Activated T-cell treated with anti-CD3 and anti-CD28 coated beads, Interleukin-2, amount 50 U/mL, for 72 hours (primary cell): ENCODE data around the gene UBR1. TPM values are rescaled to one million over a fixed set of nuclear protein-coding genes. Genes with fewer than 3 reads are reported as not detected.
A peak's percentile ranks its signal among the peaks of the same experiment; 100 is the strongest.

Experiments used
- ATAC-seq, 2 donors: fragments of 150-1000 bp; cut with Tn5 transposase; replicated peaks in 1 of 2; 2 replicates each; pipeline ENCODE4 v1.10.0; 2021; ENCODE audit warnings: moderate library complexity in 2 of 2, mild to moderate bottlenecking in 1 of 2
- DNase-seq, 2 donors: peaks; one replicate each; pipeline ENCODE4 v3.0.0; 2021 to 2022; ENCODE audit warnings: mixed read lengths in 1 of 2
- H3K27ac Mint-ChIP-seq: one replicate; pipeline ENCODE4 v1.8.0; 2022; ENCODE audit warnings: mild to moderate bottlenecking, moderate library complexity, mixed read lengths
- H3K27me3 Mint-ChIP-seq: one replicate; pipeline ENCODE4 v1.8.0; 2022; ENCODE audit warnings: low read depth, mixed read lengths
- H3K36me3 Mint-ChIP-seq, 2 donors: one replicate each; pipeline ENCODE4 v1.8.0; 2022; ENCODE audit warnings: mixed read lengths in 2 of 2, mild to moderate bottlenecking in 1 of 2; ENCODE audit not compliant: insufficient read depth in 2 of 2
- H3K4me1 Mint-ChIP-seq: one replicate; pipeline ENCODE4 v1.8.0; 2022; ENCODE audit warnings: low read depth, mixed read lengths
- H3K4me3 Mint-ChIP-seq, 2 donors: one replicate each; pipeline ENCODE4 v1.8.0; 2022; ENCODE audit warnings: mild to moderate bottlenecking in 2 of 2, mixed read lengths in 2 of 2, moderate library complexity in 2 of 2
- H3K9me3 Mint-ChIP-seq, 2 donors: one replicate each; pipeline ENCODE4 v1.8.0; 2022; ENCODE audit warnings: mixed read lengths in 2 of 2
- total RNA-seq, 2 donors: library from RNA; stranded (reverse); gene quantifications; one replicate each; pipeline ENCODE4 v1.2.3, GENCODE V29; 2022

Gene UBR1
- total RNA-seq, 2 donors from 2014 or later = 33.1 to 37.5 TPM

GRCh38 chr15:43102187-43102586 lies 3.7 kb downstream of the UBR1 start:
- Mint-ChIP-seq H3K27ac (no peak overlapping the region), H3K27me3 (no peaks in the 10 kb centered on the region), H3K9me3 (no peaks in the 10 kb centered on the region), H3K4me1 (peaks cover 76% of the 10 kb centered on the region), H3K4me3 (no peak overlapping the region), H3K36me3 (peaks cover 20 to 29% of the 10 kb centered on the region in 2 donors)
- DNase-seq = no peak
- ATAC-seq = no peak

DNA sequence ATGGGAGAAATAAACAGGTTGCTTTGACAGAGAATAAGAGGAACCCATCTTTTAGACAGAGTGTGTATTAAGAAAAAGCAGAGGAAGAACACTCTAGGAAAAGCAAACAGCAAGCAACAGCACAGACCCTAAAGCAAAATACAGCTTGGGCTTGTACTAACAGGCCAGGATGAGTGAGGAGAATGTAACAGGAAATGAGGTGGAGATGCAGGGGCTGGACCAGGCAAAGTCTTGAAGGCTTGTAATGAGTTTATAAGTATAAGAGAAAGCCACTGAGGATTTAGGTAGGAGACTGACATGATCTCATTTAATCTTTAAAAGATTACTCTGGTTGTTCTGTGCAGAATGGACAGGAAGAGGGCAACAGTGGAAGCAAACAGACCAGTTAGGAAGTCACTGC lies 4.9 kb downstream of the UBR1 start:
- Mint-ChIP-seq H3K4me1 (peaks cover 79% of the 10 kb centered on the region), H3K4me3 (no peak overlapping the region), H3K36me3 (peaks cover 20 to 32% of the 10 kb centered on the region in 2 donors), H3K27ac (peak overlapping the region; percentile 17), H3K9me3 (no peaks in the 10 kb centered on the region), H3K27me3 (no peaks in the 10 kb centered on the region)
- ATAC-seq = no peak
- DNase-seq = no peak

DNA sequence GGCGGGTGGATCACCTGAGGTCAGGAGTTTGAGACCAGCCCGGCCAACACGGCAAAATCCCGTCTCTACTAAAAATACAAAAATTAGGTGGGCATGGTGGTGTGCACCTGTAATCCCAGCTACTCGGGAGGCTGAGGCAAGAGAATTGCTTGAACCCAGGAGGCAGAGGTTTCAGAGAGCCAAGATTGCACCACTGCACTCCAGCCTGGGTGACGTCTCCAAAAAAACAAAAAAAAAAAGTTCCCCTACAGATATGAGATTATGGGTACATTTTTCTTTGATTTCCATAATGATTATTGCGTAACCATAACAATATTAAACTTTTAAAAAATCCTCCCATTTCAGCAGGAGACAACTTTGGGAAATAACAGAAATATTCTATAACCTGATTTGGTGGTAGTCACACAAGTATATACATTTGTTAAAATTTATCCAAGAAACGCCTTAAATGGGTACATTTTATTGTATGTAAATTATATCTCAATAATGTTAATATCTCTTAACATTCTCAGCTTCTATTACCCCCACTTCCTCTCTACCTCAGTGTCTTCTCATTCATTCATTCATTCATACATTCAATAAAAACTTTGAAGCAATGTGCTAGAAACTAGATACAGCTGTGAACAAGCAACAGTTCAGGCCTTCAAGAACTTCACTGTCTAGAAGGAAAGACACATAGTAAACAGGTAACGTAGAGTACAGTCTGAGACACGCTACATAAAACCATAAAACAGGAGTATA lies 6.6 kb downstream of the UBR1 start:
- DNase-seq = no peak
- peaks cover 14 to 31% of the 10 kb centered on the region in 2 donors for H3K36me3 Mint-ChIP-seq
- H3K9me3 Mint-ChIP-seq = no peaks in the 10 kb centered on the region
- ATAC-seq = no peak
- peaks cover 84% of the 10 kb centered on the region for H3K4me1 Mint-ChIP-seq
- no peak overlapping the region for H3K4me3 Mint-ChIP-seq
- H3K27ac Mint-ChIP-seq = peak overlapping the region; percentile 10
- H3K27me3 Mint-ChIP-seq = no peaks in the 10 kb centered on the region

- peaks cover 67% of the 10 kb centered on the region for H3K4me1 Mint-ChIP-seq
- H3K36me3 Mint-ChIP-seq = peaks cover 9 to 23% of the 10 kb centered on the region in 2 donors
- no peak overlapping the region for H3K4me3 Mint-ChIP-seq
- no peaks in the 10 kb centered on the region for H3K9me3 Mint-ChIP-seq
- no peak for ATAC-seq
- H3K27me3 Mint-ChIP-seq = no peaks in the 10 kb centered on the region
- no peak for DNase-seq
- peak overlapping the region; percentile 9 for H3K27ac Mint-ChIP-seq
Observed at GRCh38 chr15:43096411-43096810, 9.4 kb downstream of the UBR1 start.

- peak; percentile 52 to 69 for ATAC-seq
Observed at GRCh38 chr15:43095708-43096347, 10.0 kb downstream of the UBR1 start.

DNA sequence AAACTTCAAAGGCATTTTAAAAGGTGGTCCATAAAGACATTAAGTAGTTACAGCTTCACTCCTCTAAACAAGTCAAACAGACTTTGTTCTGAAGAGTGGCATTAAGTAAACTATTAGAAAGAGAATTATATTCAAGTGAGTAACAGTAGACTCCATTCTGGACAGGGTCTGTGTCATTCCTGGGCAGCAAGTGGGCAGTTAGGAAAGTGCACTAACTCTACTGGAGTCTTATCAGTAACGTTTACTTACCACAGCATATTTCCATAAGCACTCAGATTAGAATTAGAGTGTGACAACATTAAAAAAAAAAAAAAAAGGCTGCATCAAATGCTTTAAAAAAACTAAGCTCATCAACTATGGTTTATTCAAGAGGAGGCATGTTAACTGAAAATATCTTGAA lies 10.6 kb downstream of the UBR1 start:
- ATAC-seq = no peak
- Mint-ChIP-seq H3K36me3 (peaks cover 5 to 14% of the 10 kb centered on the region in 2 donors), H3K27me3 (no peaks in the 10 kb centered on the region), H3K4me3 (no peak overlapping the region), H3K27ac (no peak overlapping the region), H3K4me1 (peaks cover 56% of the 10 kb centered on the region), H3K9me3 (no peaks in the 10 kb centered on the region)
- no peak for DNase-seq

More at GRCh38 chr15:43095708-43096347, 10.0 kb downstream of the UBR1 start:
- Mint-ChIP-seq H3K4me1 (peaks cover 61% of the 10 kb centered on the region), H3K9me3 (no peaks in the 10 kb centered on the region), H3K4me3 (no peak overlapping the region), H3K27me3 (no peaks in the 10 kb centered on the region), H3K36me3 (peaks cover 6 to 18% of the 10 kb centered on the region in 2 donors), H3K27ac (peak overlapping the region; percentile 14)
- no peak for DNase-seq

DNA sequence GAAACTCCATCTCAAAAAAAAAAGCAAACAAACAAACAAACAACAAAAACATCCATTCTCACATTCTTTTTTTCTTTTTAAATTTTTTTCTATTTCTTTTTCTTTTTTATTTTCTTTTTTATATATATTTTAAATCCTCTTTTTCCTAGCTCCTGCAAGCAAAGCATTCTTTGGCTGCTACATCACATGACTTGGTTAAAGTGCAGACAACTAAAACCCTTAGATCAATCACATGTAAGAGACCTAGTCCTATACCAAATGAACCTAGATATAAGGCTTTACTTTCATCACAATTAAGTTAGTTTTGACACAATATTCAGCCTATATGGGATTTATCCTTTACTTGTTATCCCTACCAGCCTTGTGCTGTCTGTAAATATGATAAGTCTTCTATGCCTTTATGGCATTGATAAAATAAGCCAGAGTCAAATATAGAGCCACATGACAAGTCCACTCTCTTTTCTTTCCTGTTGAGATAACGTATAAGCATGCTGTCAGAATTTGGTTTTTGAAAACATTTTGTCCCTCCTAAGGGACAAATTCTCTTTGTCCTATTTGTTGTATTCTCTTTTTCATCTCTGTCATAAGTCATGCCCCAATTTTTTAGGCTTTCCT lies 11.3 kb downstream of the UBR1 start:
- DNase-seq (no peak), ATAC-seq (no peak)
- peaks cover 48% of the 10 kb centered on the region for H3K4me1 Mint-ChIP-seq
- no peaks in the 10 kb centered on the region for H3K27me3 Mint-ChIP-seq
- H3K9me3 Mint-ChIP-seq = no peaks in the 10 kb centered on the region
- peaks cover 2 to 14% of the 10 kb centered on the region in 2 donors for H3K36me3 Mint-ChIP-seq
- peak overlapping the region; percentile 74 for H3K27ac Mint-ChIP-seq
- no peak overlapping the region for H3K4me3 Mint-ChIP-seq

GRCh38 chr15:43093026-43093425 lies 12.8 kb downstream of the UBR1 start:
- H3K4me3 Mint-ChIP-seq = no peak overlapping the region
- H3K36me3 Mint-ChIP-seq = peaks cover 1 to 12% of the 10 kb centered on the region in 2 donors

GRCh38 chr15:43091859-43092258 lies 14.0 kb downstream of the UBR1 start:
- Mint-ChIP-seq H3K27ac (no peak overlapping the region), H3K36me3 (peaks cover 1 to 10% of the 10 kb centered on the region in 2 donors), H3K4me3 (no peak overlapping the region), H3K27me3 (no peaks in the 10 kb centered on the region), H3K9me3 (no peaks in the 10 kb centered on the region), H3K4me1 (peaks cover 37% of the 10 kb centered on the region)
- ATAC-seq (no peak), DNase-seq (no peak)

More at GRCh38 chr15:43093026-43093425, 12.8 kb downstream of the UBR1 start:
- no peak for ATAC-seq
- Mint-ChIP-seq H3K9me3 (no peaks in the 10 kb centered on the region), H3K27me3 (no peaks in the 10 kb centered on the region), H3K27ac (peak overlapping the region; percentile 42), H3K4me1 (peaks cover 39% of the 10 kb centered on the region)
- DNase-seq = no peak

DNA sequence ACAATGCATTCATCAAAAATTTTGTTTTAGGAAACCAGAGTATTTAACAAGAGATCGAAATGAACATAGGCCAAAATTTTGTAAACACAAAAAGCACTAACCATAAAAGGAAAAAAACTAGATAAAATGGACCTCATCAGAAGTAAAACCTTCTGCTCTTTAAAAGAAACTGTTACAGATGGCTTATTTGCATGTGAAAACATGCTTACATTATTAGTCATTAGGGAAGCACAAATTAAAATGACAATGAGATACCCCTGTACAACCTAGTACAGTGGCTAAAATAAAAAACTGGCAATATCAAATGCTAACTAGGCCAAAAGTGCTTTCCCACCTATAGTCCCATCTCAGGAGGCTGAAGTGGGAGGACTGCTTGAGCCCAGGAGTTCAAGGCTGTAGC lies 19.3 kb downstream of the UBR1 start:
- no peak for ATAC-seq
- H3K4me1 Mint-ChIP-seq = peaks cover 14% of the 10 kb centered on the region
- H3K27me3 Mint-ChIP-seq = no peaks in the 10 kb centered on the region
- H3K9me3 Mint-ChIP-seq = no peaks in the 10 kb centered on the region
- no peak for DNase-seq
- peaks cover 3 to 13% of the 10 kb centered on the region in 2 donors for H3K36me3 Mint-ChIP-seq
- no peak overlapping the region for H3K4me3 Mint-ChIP-seq
- peak overlapping the region; percentile 78 for H3K27ac Mint-ChIP-seq

DNA sequence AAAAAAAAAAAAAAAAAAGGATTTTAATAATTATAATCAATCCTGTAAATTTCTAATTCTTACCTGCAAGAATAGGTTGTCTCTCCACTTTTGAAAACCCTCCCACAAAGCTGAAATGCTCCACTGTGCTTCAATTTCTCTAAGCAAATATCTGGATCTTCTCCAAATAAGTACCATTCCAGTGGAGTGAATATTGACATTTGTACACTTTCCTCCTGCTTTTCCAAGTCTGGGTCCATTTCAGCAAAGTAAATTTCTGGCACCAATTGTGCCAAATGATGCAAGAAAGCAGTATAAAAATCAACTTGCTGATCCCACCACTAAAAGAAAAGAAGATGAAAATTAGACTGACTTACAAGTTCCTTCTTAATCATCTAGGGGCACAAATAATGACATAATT lies 19.9 kb downstream of the UBR1 start:
- DNase-seq = no peak
- Mint-ChIP-seq H3K27me3 (no peaks in the 10 kb centered on the region), H3K4me3 (no peak overlapping the region), H3K4me1 (peaks cover 14% of the 10 kb centered on the region), H3K9me3 (no peaks in the 10 kb centered on the region), H3K27ac (peak overlapping the region; percentile 78), H3K36me3 (peaks cover 3 to 13% of the 10 kb centered on the region in 2 donors)
- ATAC-seq = no peak

DNA sequence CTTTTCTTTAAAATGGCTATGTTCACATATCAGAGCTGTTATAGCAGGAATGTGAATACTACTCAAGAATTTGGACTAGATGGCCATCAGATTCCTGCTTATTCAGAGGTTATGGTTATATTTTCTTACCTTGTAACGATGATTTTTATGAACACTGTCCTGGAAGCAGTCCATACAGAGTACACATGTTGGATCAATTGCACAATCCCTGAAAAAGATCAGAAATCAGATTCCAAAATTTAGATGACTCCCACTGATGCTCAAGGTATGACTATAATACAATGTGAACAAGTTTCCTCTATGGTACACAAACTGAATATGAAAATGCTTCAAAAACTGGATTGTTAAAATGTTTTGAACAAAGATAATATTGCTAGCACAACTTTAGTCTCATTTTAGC lies 23.3 kb downstream of the UBR1 start:
- Mint-ChIP-seq H3K27me3 (no peaks in the 10 kb centered on the region), H3K9me3 (no peaks in the 10 kb centered on the region), H3K27ac (no peak overlapping the region), H3K36me3 (peaks cover 3 to 18% of the 10 kb centered on the region in 2 donors), H3K4me1 (peaks cover 9% of the 10 kb centered on the region), H3K4me3 (no peak overlapping the region)
- DNase-seq (no peak), ATAC-seq (no peak)

DNA sequence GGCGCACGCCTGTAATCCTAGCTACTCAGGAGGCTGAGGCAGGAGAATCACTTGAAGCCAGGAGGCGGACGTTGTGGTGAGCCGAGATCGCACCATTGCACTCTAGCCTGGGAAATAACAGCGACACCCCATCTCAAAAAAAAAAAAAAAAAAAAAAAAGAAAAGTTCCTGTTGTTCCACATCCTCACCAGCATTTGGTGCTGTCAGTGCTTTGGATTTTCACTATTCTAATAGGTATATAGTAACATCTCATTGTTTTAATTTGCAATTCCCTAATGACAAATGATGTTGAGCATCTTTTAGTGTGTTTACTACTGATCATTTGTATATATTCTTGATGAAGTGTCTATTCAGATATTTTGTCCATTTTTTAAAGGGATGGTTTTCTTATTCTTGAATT lies 24.6 kb downstream of the UBR1 start:
- Mint-ChIP-seq H3K4me3 (no peak overlapping the region), H3K27me3 (no peaks in the 10 kb centered on the region), H3K4me1 (peaks cover 2% of the 10 kb centered on the region), H3K9me3 (no peaks in the 10 kb centered on the region), H3K27ac (no peak overlapping the region), H3K36me3 (peaks cover 3 to 15% of the 10 kb centered on the region in 2 donors)
- DNase-seq (no peak), ATAC-seq (no peak)
